Measurements from ENCODE around the gene RAB31.
A peak's percentile ranks its signal among the peaks of the same experiment; 100 is the strongest.

Gene RAB31

GRCh38 chr18:9735879-9736278, 27.8 kb downstream of the RAB31 start:
- H3K9me3 ChIP-seq (ENCODE audit: control insufficient read depth, low read length), result no peaks in the 10 kb centered on the region
- no peak overlapping the region for H3K9ac ChIP-seq (ENCODE audit: low read length)
- no peaks in the 10 kb centered on the region for H3K36me3 ChIP-seq (ENCODE audit: control insufficient read depth, insufficient read depth, low read length)
- no peak overlapping the region for H3K4me3 ChIP-seq (ENCODE audit: low read length)
- H3K27me3 ChIP-seq (ENCODE audit: control insufficient read depth, insufficient read depth, low read length), result no peaks in the 10 kb centered on the region
- H3K4me1 ChIP-seq (ENCODE audit: control insufficient read depth, insufficient read depth, low read length), result peaks cover 7% of the 10 kb centered on the region

DNA sequence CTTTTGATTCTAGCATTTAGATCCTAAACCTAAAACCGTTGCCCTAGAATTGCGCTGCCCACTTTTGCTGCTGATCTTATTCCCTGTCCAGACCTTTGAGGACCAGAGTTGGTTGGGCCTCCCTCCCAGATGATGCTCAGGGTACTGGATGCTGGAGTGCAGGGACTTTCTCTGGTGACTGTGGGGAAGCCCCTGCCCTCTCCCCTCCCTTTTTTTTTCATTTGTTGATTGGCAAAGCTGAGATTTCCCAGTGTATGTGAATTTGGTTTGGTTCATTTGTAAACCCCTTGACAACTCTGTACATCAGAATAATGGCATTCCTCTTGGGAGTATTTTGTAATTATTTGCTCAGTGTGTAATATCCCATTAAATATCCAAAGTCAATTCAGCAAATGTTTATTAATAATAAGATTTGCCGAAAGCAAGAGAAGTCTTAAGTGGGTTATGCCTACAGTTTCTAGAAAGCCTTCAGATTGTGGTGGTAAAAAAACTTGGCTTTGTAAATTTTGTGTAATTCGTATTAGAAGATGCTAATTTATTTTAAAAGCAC, 28.3 kb downstream of the RAB31 start:
- Histone ChIP-seq H3K9me3 (ENCODE audit: control insufficient read depth, low read length) (no peaks in the 10 kb centered on the region), H3K36me3 (ENCODE audit: control insufficient read depth, insufficient read depth, low read length) (no peaks in the 10 kb centered on the region), H3K9ac (ENCODE audit: low read length) (no peak overlapping the region), H3K4me3 (ENCODE audit: low read length) (no peak overlapping the region), H3K27me3 (ENCODE audit: control insufficient read depth, insufficient read depth, low read length) (no peaks in the 10 kb centered on the region), H3K4me1 (ENCODE audit: control insufficient read depth, insufficient read depth, low read length) (peaks cover 7% of the 10 kb centered on the region)

GRCh38 chr18:9737006-9737405, 28.9 kb downstream of the RAB31 start:
- Histone ChIP-seq H3K4me3 (ENCODE audit: low read length) (no peak overlapping the region), H3K27me3 (ENCODE audit: control insufficient read depth, insufficient read depth, low read length) (no peaks in the 10 kb centered on the region), H3K9me3 (ENCODE audit: control insufficient read depth, low read length) (no peaks in the 10 kb centered on the region), H3K9ac (ENCODE audit: low read length) (no peak overlapping the region), H3K36me3 (ENCODE audit: control insufficient read depth, insufficient read depth, low read length) (no peaks in the 10 kb centered on the region), H3K4me1 (ENCODE audit: control insufficient read depth, insufficient read depth, low read length) (peaks cover 7% of the 10 kb centered on the region)

- H3K9ac ChIP-seq (ENCODE audit: low read length), result no peak overlapping the region
- no peaks in the 10 kb centered on the region for H3K36me3 ChIP-seq (ENCODE audit: control insufficient read depth, insufficient read depth, low read length)
- no peaks in the 10 kb centered on the region for H3K9me3 ChIP-seq (ENCODE audit: control insufficient read depth, low read length)
- peaks cover 12% of the 10 kb centered on the region for H3K4me1 ChIP-seq (ENCODE audit: control insufficient read depth, insufficient read depth, low read length)
- H3K27me3 ChIP-seq (ENCODE audit: control insufficient read depth, insufficient read depth, low read length), result no peaks in the 10 kb centered on the region
- H3K4me3 ChIP-seq (ENCODE audit: low read length), result no peak overlapping the region
These were observed 29.5 kb downstream of the RAB31 start for GRCh38 chr18:9737472-9738121.

DNA sequence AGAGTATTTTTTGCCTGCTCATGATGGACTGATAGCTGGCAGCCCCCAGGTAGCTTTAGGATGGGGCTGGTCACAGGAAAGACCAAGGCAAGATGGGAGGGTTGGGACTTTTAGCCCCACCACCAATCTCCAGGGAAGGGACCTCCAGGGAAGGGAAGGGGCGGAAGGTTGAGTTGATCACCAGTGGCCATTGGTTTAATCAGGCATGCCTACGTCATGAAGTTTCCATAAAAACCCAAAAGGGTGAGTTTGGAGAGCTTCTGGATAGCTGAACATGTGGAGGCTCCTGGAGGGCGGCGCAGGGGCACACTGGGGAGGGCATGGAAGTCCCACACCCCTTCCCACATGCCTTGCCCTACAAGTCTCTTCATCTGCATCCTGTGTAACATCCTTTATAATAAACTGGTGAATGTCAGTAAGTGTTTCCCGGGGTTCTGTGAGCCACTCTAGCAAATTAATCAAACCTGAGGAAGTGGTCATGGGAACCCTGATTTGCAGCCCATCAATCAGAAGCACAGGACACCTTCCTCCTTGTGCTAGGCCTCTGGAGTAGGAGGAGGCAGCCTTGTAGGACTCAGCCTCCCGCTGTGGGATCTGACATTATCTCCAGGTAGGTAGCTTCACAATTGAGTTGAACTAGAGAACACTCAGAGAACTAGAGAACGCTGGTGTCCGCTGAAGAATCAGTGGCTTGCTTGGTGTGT, 30.3 kb downstream of the RAB31 start:
- H3K36me3 ChIP-seq (ENCODE audit: control insufficient read depth, insufficient read depth, low read length), result no peaks in the 10 kb centered on the region
- no peak overlapping the region for H3K9ac ChIP-seq (ENCODE audit: low read length)
- no peak overlapping the region for H3K4me3 ChIP-seq (ENCODE audit: low read length)
- peaks cover 18% of the 10 kb centered on the region for H3K4me1 ChIP-seq (ENCODE audit: control insufficient read depth, insufficient read depth, low read length)
- no peaks in the 10 kb centered on the region for H3K27me3 ChIP-seq (ENCODE audit: control insufficient read depth, insufficient read depth, low read length)
- no peaks in the 10 kb centered on the region for H3K9me3 ChIP-seq (ENCODE audit: control insufficient read depth, low read length)

- no peaks in the 10 kb centered on the region for H3K27me3 ChIP-seq (ENCODE audit: control insufficient read depth, insufficient read depth, low read length)
- peaks cover 17% of the 10 kb centered on the region for H3K4me1 ChIP-seq (ENCODE audit: control insufficient read depth, insufficient read depth, low read length)
- no peaks in the 10 kb centered on the region for H3K9me3 ChIP-seq (ENCODE audit: control insufficient read depth, low read length)
- H3K4me3 ChIP-seq (ENCODE audit: low read length), result no peak overlapping the region
- H3K9ac ChIP-seq (ENCODE audit: low read length), result no peak overlapping the region
- H3K36me3 ChIP-seq (ENCODE audit: control insufficient read depth, insufficient read depth, low read length), result no peaks in the 10 kb centered on the region
These were observed 31.4 kb downstream of the RAB31 start for GRCh38 chr18:9739516-9739915.

- Histone ChIP-seq H3K4me1 (ENCODE audit: control insufficient read depth, insufficient read depth, low read length) (peaks cover 15% of the 10 kb centered on the region), H3K9ac (ENCODE audit: low read length) (no peak overlapping the region), H3K27me3 (ENCODE audit: control insufficient read depth, insufficient read depth, low read length) (no peaks in the 10 kb centered on the region), H3K4me3 (ENCODE audit: low read length) (no peak overlapping the region), H3K9me3 (ENCODE audit: control insufficient read depth, low read length) (no peaks in the 10 kb centered on the region), H3K36me3 (ENCODE audit: control insufficient read depth, insufficient read depth, low read length) (no peaks in the 10 kb centered on the region)
These were observed 32.0 kb downstream of the RAB31 start for GRCh38 chr18:9740071-9740470.

DNA sequence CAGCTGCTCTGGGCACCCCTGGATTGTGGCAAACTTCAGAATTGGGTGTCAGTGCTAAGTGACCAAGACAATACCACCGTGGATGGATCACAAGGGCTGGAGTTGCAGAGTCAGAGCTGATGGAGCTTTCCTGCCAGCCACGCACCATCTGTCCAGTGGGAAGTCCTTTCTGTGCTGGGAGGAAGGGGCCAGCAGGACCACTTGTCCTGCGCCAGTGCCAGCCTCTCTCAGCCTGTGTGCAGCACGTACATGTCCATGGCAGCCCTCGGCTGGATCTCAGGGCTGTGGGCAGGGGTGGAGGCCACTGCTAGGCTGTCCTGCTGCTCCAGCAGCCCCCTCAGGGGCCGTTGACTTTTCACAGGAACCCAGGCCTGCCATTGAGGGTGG, 33.3 kb downstream of the RAB31 start:
- Histone ChIP-seq H3K4me1 (ENCODE audit: control insufficient read depth, insufficient read depth, low read length) (peaks cover 15% of the 10 kb centered on the region), H3K9me3 (ENCODE audit: control insufficient read depth, low read length) (no peaks in the 10 kb centered on the region), H3K36me3 (ENCODE audit: control insufficient read depth, insufficient read depth, low read length) (no peaks in the 10 kb centered on the region), H3K4me3 (ENCODE audit: low read length) (no peak overlapping the region), H3K27me3 (ENCODE audit: control insufficient read depth, insufficient read depth, low read length) (no peaks in the 10 kb centered on the region), H3K9ac (ENCODE audit: low read length) (no peak overlapping the region)

- H3K9me3 ChIP-seq (ENCODE audit: control insufficient read depth, low read length), result no peaks in the 10 kb centered on the region
- H3K4me1 ChIP-seq (ENCODE audit: control insufficient read depth, insufficient read depth, low read length), result peaks cover 15% of the 10 kb centered on the region
- no peaks in the 10 kb centered on the region for H3K27me3 ChIP-seq (ENCODE audit: control insufficient read depth, insufficient read depth, low read length)
- H3K9ac ChIP-seq (ENCODE audit: low read length), result peak overlapping the region; percentile 38
- no peak overlapping the region for H3K4me3 ChIP-seq (ENCODE audit: low read length)
- H3K36me3 ChIP-seq (ENCODE audit: control insufficient read depth, insufficient read depth, low read length), result no peaks in the 10 kb centered on the region
These were observed 33.9 kb downstream of the RAB31 start for GRCh38 chr18:9741793-9742523.

DNA sequence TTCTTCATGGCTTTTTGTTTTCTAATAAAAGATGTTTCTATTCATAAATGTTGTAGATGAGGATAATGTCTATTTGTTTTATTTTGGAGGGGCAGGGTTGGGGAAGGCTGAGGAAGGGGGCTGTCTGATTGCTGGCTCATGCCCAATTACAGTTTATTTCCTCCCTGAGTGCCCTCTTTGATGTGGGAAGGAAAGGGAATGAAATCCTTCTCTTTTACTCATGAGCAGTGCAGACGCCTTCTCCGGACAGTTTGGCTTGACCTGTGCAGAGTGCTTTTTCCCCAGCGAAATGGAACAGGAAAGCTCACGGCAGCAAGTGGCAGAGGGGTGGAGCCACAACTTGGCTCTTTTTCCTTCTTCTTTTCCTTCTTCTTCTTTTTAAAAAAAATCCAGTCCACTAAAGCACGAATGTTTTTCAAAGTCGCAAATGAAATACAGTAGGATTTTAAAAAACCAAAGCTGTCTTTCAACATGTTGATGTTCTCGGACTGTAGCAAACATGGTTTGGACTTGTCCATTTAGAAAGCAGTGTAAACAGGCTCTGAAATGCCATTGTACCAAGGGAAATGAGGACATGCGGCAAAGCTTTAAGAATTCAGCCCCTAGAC, 34.5 kb downstream of the RAB31 start:
- Histone ChIP-seq H3K9ac (ENCODE audit: low read length) (peak overlapping the region; percentile 38), H3K4me1 (ENCODE audit: control insufficient read depth, insufficient read depth, low read length) (peaks cover 15% of the 10 kb centered on the region), H3K36me3 (ENCODE audit: control insufficient read depth, insufficient read depth, low read length) (no peaks in the 10 kb centered on the region), H3K4me3 (ENCODE audit: low read length) (no peak overlapping the region), H3K27me3 (ENCODE audit: control insufficient read depth, insufficient read depth, low read length) (no peaks in the 10 kb centered on the region), H3K9me3 (ENCODE audit: control insufficient read depth, low read length) (no peaks in the 10 kb centered on the region)

GRCh38 chr18:9743200-9744016, 35.3 kb downstream of the RAB31 start:
- peaks cover 15% of the 10 kb centered on the region for H3K4me1 ChIP-seq (ENCODE audit: control insufficient read depth, insufficient read depth, low read length)
- no peaks in the 10 kb centered on the region for H3K36me3 ChIP-seq (ENCODE audit: control insufficient read depth, insufficient read depth, low read length)
- no peak overlapping the region for H3K4me3 ChIP-seq (ENCODE audit: low read length)
- H3K9me3 ChIP-seq (ENCODE audit: control insufficient read depth, low read length), result no peaks in the 10 kb centered on the region
- H3K9ac ChIP-seq (ENCODE audit: low read length), result no peak overlapping the region
- no peaks in the 10 kb centered on the region for H3K27me3 ChIP-seq (ENCODE audit: control insufficient read depth, insufficient read depth, low read length)

All from mucosa of stomach (tissue), 1 donor.